ENCODE data around the gene HSPB9.

Gene HSPB9

GRCh38 chr17:42160531-42160910 is 37.9 kb downstream of the HSPB9 start:
- Histone ChIP-seq H3K79me2 (ENCODE audit: insufficient read depth, low read depth) (no peaks in the 10 kb centered on the region), H3K4me1 (ENCODE audit: low read depth, poor library complexity, severe bottlenecking) (no peaks in the 10 kb centered on the region), H2AFZ (ENCODE audit: low read depth) (no peak overlapping the region), H4K20me1 (ENCODE audit: insufficient read depth) (no peaks in the 10 kb centered on the region), H3K27ac (no peak overlapping the region), H3K9ac (no peak overlapping the region), H3K4me2 (no peak overlapping the region), H3K27me3 (ENCODE audit: insufficient read depth, low read depth) (no peaks in the 10 kb centered on the region), H3K36me3 (ENCODE audit: insufficient read depth) (no peaks in the 10 kb centered on the region), H3K4me3 (IDR thresholded peaks at IDR 0.05; ENCODE audit: insufficient read depth, low read depth, low read length) (no peak overlapping the region)
- TF ChIP-seq, protein P1, sequence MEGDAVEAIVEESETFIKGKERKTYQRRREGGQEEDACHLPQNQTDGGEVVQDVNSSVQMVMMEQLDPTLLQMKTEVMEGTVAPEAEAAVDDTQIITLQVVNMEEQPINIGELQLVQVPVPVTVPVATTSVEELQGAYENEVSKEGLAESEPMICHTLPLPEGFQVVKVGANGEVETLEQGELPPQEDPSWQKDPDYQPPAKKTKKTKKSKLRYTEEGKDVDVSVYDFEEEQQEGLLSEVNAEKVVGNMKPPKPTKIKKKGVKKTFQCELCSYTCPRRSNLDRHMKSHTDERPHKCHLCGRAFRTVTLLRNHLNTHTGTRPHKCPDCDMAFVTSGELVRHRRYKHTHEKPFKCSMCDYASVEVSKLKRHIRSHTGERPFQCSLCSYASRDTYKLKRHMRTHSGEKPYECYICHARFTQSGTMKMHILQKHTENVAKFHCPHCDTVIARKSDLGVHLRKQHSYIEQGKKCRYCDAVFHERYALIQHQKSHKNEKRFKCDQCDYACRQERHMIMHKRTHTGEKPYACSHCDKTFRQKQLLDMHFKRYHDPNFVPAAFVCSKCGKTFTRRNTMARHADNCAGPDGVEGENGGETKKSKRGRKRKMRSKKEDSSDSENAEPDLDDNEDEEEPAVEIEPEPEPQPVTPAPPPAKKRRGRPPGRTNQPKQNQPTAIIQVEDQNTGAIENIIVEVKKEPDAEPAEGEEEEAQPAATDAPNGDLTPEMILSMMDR (conservative IDR thresholded peaks at IDR 0.05; ENCODE audit: low read depth, low read length) = no peak

DNA sequence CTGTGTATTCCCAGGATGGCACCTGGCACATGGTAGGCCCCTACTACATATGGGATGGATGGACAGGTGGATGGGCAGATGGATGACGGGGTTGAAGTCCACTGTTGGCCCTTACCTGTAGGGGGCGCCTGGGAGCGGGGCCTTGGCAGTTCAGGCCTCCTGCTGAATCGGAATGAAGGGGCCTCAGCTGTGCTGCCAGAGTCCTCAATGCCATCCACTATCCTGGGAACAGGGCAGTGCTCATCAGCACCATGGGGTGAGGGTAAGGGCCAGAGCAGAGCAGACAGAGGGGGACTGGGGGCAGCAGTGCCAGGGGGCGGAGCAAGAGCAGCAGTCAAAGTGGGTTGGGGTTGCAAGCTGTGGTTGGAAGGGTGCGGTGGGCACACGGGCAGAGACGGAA is 40.5 kb downstream of the HSPB9 start:
- TF ChIP-seq, protein P1 (conservative IDR thresholded peaks at IDR 0.05; ENCODE audit: low read depth, low read length) = peak; percentile 70
- Histone ChIP-seq H4K20me1 (ENCODE audit: insufficient read depth) (no peaks in the 10 kb centered on the region), H3K27ac (no peak overlapping the region), H3K36me3 (ENCODE audit: insufficient read depth) (no peaks in the 10 kb centered on the region), H3K4me1 (ENCODE audit: low read depth, poor library complexity, severe bottlenecking) (no peaks in the 10 kb centered on the region), H2AFZ (ENCODE audit: low read depth) (no peak overlapping the region), H3K4me3 (IDR thresholded peaks at IDR 0.05; ENCODE audit: insufficient read depth, low read depth, low read length) (no peak overlapping the region), H3K79me2 (ENCODE audit: insufficient read depth, low read depth) (no peaks in the 10 kb centered on the region), H3K27me3 (ENCODE audit: insufficient read depth, low read depth) (peaks cover 4% of the 10 kb centered on the region), H3K4me2 (no peak overlapping the region), H3K9ac (no peak overlapping the region)

DNA sequence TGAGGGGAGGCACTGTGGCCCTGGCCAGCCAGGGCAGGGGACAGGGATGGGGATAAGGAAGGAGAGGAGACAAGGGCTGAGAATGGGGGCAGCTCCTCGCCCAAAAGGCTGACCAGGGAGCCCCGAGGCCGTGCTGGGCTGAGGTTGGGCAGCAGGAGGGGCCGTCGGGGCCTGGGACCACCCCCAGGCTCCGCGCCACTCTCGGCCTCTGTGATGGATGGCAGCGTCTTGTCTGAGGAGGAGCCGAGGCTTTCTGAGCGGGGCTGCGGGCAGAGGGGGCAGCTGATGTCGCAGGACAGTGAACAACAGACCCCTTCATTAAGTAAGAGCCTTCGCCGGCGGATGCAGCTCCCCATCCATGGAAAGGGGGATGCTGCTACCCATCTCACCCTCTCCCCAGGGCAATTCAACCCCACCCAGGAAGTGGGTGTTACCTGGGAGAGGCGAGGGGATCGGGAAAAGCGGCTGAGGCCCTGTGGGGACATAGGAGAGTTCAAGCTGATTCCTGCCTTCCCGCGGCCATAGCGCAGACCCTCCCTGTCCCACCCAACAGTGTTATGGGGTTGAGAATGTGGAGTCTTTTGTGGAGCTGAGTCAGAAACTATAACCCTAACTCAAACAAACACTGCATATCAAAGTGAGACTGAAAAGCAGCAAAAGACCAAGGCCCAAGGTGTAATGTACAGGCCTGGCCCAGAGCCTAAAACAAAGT is 41.2 kb downstream of the HSPB9 start:
- no peak overlapping the region for H3K4me3 ChIP-seq (IDR thresholded peaks at IDR 0.05; ENCODE audit: insufficient read depth, low read depth, low read length)
- no peaks in the 10 kb centered on the region for H3K36me3 ChIP-seq (ENCODE audit: insufficient read depth)
- H3K4me2 ChIP-seq = no peak overlapping the region
- no peaks in the 10 kb centered on the region for H4K20me1 ChIP-seq (ENCODE audit: insufficient read depth)
- TF ChIP-seq, protein P1 (conservative IDR thresholded peaks at IDR 0.05; ENCODE audit: low read depth, low read length) = no peak
- no peak overlapping the region for H3K27ac ChIP-seq
- H3K79me2 ChIP-seq (ENCODE audit: insufficient read depth, low read depth) = no peaks in the 10 kb centered on the region
- no peak overlapping the region for H2AFZ ChIP-seq (ENCODE audit: low read depth)
- H3K4me1 ChIP-seq (ENCODE audit: low read depth, poor library complexity, severe bottlenecking) = no peaks in the 10 kb centered on the region
- peaks cover 6% of the 10 kb centered on the region for H3K27me3 ChIP-seq (ENCODE audit: insufficient read depth, low read depth)
- H3K9ac ChIP-seq = no peak overlapping the region

GRCh38 chr17:42165751-42166150 is 43.1 kb downstream of the HSPB9 start:
- no peak overlapping the region for H3K9ac ChIP-seq
- no peak overlapping the region for H3K4me3 ChIP-seq (IDR thresholded peaks at IDR 0.05; ENCODE audit: insufficient read depth, low read depth, low read length)
- no peaks in the 10 kb centered on the region for H3K79me2 ChIP-seq (ENCODE audit: insufficient read depth, low read depth)
- H2AFZ ChIP-seq (ENCODE audit: low read depth) = no peak overlapping the region
- H3K4me1 ChIP-seq (ENCODE audit: low read depth, poor library complexity, severe bottlenecking) = no peaks in the 10 kb centered on the region
- no peak overlapping the region for H3K4me2 ChIP-seq
- TF ChIP-seq, protein P1 (conservative IDR thresholded peaks at IDR 0.05; ENCODE audit: low read depth, low read length) = no peak
- H3K27ac ChIP-seq = no peak overlapping the region
- H4K20me1 ChIP-seq (ENCODE audit: insufficient read depth) = no peaks in the 10 kb centered on the region
- peaks cover 6% of the 10 kb centered on the region for H3K27me3 ChIP-seq (ENCODE audit: insufficient read depth, low read depth)
- no peaks in the 10 kb centered on the region for H3K36me3 ChIP-seq (ENCODE audit: insufficient read depth)

All from KMS-11 (cell line).